ENCODE measurements around the gene CD99. TPM values are rescaled to one million over a fixed set of nuclear protein-coding genes. Genes with fewer than 3 reads are reported as not detected.
"Not testable (repeated sequence)": the region's sequence is repeated elsewhere in the genome, so short reads cannot be mapped to it uniquely, and the experiment has no call there.

The CD99 gene
- total RNA-seq, 1 donor from 2014 or later = 224 TPM

- not testable (repeated sequence) for DNase-seq (ENCODE audit: low read depth, low spot score)
Measured at GRCh38 chrX:2675657-2676200, 15.4 kb upstream of the CD99 start.

- no peak for DNase-seq (ENCODE audit: low read depth, low spot score)
Measured at GRCh38 chrX:2676794-2677675, 14.1 kb upstream of the CD99 start.

- peak; percentile 80 for DNase-seq (ENCODE audit: low read depth, low spot score)
Measured at GRCh38 chrX:2677764-2678163, 13.3 kb upstream of the CD99 start.

GRCh38 chrX:2678583-2678982, 12.5 kb upstream of the CD99 start:
- no peak for DNase-seq (ENCODE audit: low read depth, low spot score)

GRCh38 chrX:2679534-2680485, 11.3 kb upstream of the CD99 start:
- no peak for DNase-seq (ENCODE audit: low read depth, low spot score)

- no peak for DNase-seq (ENCODE audit: low read depth, low spot score)
Measured at GRCh38 chrX:2680486-2681348, 10.4 kb upstream of the CD99 start.

GRCh38 chrX:2682565-2683177, 8.4 kb upstream of the CD99 start:
- DNase-seq (ENCODE audit: low read depth, low spot score) = no peak

GRCh38 chrX:2684256-2684655, 6.8 kb upstream of the CD99 start:
- no peak for DNase-seq (ENCODE audit: low read depth, low spot score)

GRCh38 chrX:2685886-2686285, 5.2 kb upstream of the CD99 start:
- no peak for DNase-seq (ENCODE audit: low read depth, low spot score)

- no peak for DNase-seq (ENCODE audit: low read depth, low spot score)
Measured at GRCh38 chrX:2689773-2690666, 1.1 kb upstream of the CD99 start.

GRCh38 chrX:2691543-2692220, 587 bp downstream of the CD99 start:
- DNase-seq (ENCODE audit: low read depth, low spot score) = no peak

GRCh38 chrX:2692221-2693112, 1.4 kb downstream of the CD99 start:
- DNase-seq (ENCODE audit: low read depth, low spot score) = no peak

- no peak for DNase-seq (ENCODE audit: low read depth, low spot score)
Measured at GRCh38 chrX:2693113-2694002, 2.3 kb downstream of the CD99 start.

GRCh38 chrX:2694914-2695267, 3.8 kb downstream of the CD99 start:
- DNase-seq (ENCODE audit: low read depth, low spot score) = no peak

- DNase-seq (ENCODE audit: low read depth, low spot score) = peak; percentile 93
Measured at GRCh38 chrX:2696698-2697215, 5.7 kb downstream of the CD99 start.

- no peak for DNase-seq (ENCODE audit: low read depth, low spot score)
Measured at GRCh38 chrX:2697306-2697705, 6.2 kb downstream of the CD99 start.

All from pulmonary artery endothelial cell (primary cell).